Gastrocnemius medialis (tissue), 4 donors: ENCODE results near the gene PCMT1. TPM values are rescaled to one million over a fixed set of nuclear protein-coding genes. Genes with fewer than 3 reads are reported as not detected.
"Not testable (repeated sequence)": the region's sequence is repeated elsewhere in the genome, so short reads cannot be mapped to it uniquely, and the experiment has no call there.

Source experiments
- ATAC-seq, 2 donors: fragments of 150-250 bp; one replicate each; pipeline ENCODE4 v1.9.1; 2016
- DNase-seq, 2 donors: peaks; one replicate each; pipeline ENCODE4 v3.0.0-alpha.2; 2019
- H3K27ac ChIP-seq, 4 donors: fragments of 200-600 bp; sonication (generic); 1 replicate in 1 of 4; 2 replicates in 3 of 4; pipeline ENCODE4 v1.5.1; 2016 to 2018; ENCODE audit warnings: mild to moderate bottlenecking in 2 of 4, moderate library complexity in 1 of 4
- H3K27me3 ChIP-seq, 3 donors: fragments of 200-600 bp; sonication (generic) in 2 of 3; 1 replicate in 1 of 3; 2 replicates in 2 of 3; pipeline versions ENCODE4 v1.5.1 to v1.6.0; 2016 to 2019; ENCODE audit warnings: mild to moderate bottlenecking in 1 of 3, moderate library complexity in 1 of 3
- H3K36me3 ChIP-seq, 2 donors: fragments of 200-600 bp; sonication (generic) in 1 of 2; one replicate each; pipeline ENCODE4 v1.5.1; 2017 to 2018
- H3K4me1 ChIP-seq, 2 donors: fragments of 200-600 bp; sonication (generic) in 1 of 2; one replicate each; pipeline ENCODE4 v1.5.1; 2016 to 2017; ENCODE audit warnings: mild to moderate bottlenecking in 2 of 2
- H3K4me3 ChIP-seq, 4 donors: fragments of 200-600 bp; sonication (generic) in 3 of 4; 1 replicate in 1 of 4; 2 replicates in 3 of 4; pipeline ENCODE4 v1.5.1; 2016 to 2019; ENCODE audit warnings: mild to moderate bottlenecking in 2 of 4
- H3K9me3 ChIP-seq, 3 donors: fragments of 200-600 bp; sonication (generic) in 2 of 3; 1 replicate in 1 of 3; 2 replicates in 2 of 3; pipeline ENCODE4 v1.5.1; 2016 to 2019
- POLR2A ChIP-seq, 2 donors: fragments of 450-650 bp; IDR thresholded peaks; one replicate each; pipeline ENCODE4 v1.6.1; 2017; ENCODE audit warnings: antibody characterized with exemption in 2 of 2, mild to moderate bottlenecking in 2 of 2, moderate library complexity in 2 of 2
- in situ Hi-C, 4 donors: fragments of 200-750 bp; cut with MboI; loops; one replicate each; pipeline versions ENCODE4 v1.15.0 to v1.8.0; 2017; ENCODE audit warnings: low sequenced_read_pairs in 4 of 4
- intact Hi-C: fragments of 100-400 bp; cut with DNase I; formaldehyde crosslinking; loops from one replicate; pipeline ENCODE4 v1.15.1; 2023; ENCODE audit warnings: low total_unique reads
- total RNA-seq, 4 donors: library from RNA; depleted of rRNA; stranded (reverse); fragments of >200 nt; gene quantifications; one replicate each; pipeline versions ENCODE4 v1.1.0 to v1.2.3, GENCODE V29; 2016
- TF ChIP-seq, protein P1 (sequence below), 5 experiments: fragments of 450-650 bp in 3 of 5; fragments of 200-600 bp in 2 of 5; sonication (generic) in 2 of 5; IDR thresholded peaks in 4 of 5; conservative IDR thresholded peaks in 1 of 5; 1 replicate in 4 of 5; 2 replicates in 1 of 5; pipeline ENCODE4 v1.5.1; 2016 to 2019; ENCODE audit warnings: antibody characterized with exemption in 5 of 5, mild to moderate bottlenecking in 3 of 5, moderate library complexity in 3 of 5

The PCMT1 gene
- total RNA-seq, 4 donors from 2014 or later = 150 to 448 (median 353) TPM

DNA sequence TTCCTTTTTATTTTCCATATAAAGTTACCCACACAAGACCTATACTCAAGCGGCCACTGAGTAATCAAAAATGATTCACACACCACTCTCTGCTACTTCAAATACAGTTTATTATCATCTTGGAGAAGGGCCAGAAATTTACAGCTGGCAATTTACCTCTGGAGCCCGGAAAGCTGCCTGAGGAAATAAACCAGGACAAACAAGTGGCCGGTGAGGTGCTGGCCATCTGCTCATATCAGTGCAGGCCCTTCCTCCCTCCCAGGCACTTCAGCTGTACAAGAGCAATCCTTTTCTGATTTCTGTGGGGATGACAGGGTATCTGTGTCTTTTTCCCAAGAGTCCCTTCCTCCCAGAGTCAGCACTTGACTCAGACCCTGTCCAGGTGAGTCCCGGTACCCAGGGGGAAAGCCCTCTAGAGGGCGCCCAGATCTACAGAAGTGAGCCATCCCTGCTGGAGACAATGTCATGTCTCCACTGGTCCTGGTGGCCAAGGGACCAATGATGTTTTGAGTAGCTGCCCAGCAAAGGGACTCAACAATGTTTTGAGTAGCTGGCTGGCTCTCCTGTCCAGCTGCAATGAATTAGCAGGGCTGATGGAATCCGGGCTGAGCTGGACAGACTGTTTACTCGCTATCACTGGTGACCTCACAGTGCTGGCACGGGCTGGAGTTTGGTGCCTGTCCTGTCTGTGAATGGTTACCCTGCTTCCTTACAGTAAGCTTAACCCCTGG, 91.0 kb downstream of the PCMT1 start:
- peaks cover 0 to 8% of the 10 kb centered on the region in 2 donors for H3K36me3 ChIP-seq
- peak overlapping the region in 1 of 4 donors; percentile 17 for H3K27ac ChIP-seq
- intact Hi-C loops (loop anchor here (1.0 to 2.0 kb wide), 3 partner anchors 25 to 86 kb away; no protein-coding TSS in a partner anchor), in situ Hi-C loops (loop anchor here (5.0 to 25.0 kb wide), 4 partner anchors 64 to 172 kb away; partner anchors contain the start of gene RAET1G (in 2 of the 4))
- no peaks in the 10 kb centered on the region for H3K9me3 ChIP-seq
- peak; percentile 68 to 81 for DNase-seq
- ATAC-seq = peak; percentile 87 to 94
- H3K4me1 ChIP-seq = peaks cover 6 to 9% of the 10 kb centered on the region in 2 donors
- TF ChIP-seq POLR2A (IDR thresholded peaks at IDR 0.05) = no peak
- TF ChIP-seq, protein P1, sequence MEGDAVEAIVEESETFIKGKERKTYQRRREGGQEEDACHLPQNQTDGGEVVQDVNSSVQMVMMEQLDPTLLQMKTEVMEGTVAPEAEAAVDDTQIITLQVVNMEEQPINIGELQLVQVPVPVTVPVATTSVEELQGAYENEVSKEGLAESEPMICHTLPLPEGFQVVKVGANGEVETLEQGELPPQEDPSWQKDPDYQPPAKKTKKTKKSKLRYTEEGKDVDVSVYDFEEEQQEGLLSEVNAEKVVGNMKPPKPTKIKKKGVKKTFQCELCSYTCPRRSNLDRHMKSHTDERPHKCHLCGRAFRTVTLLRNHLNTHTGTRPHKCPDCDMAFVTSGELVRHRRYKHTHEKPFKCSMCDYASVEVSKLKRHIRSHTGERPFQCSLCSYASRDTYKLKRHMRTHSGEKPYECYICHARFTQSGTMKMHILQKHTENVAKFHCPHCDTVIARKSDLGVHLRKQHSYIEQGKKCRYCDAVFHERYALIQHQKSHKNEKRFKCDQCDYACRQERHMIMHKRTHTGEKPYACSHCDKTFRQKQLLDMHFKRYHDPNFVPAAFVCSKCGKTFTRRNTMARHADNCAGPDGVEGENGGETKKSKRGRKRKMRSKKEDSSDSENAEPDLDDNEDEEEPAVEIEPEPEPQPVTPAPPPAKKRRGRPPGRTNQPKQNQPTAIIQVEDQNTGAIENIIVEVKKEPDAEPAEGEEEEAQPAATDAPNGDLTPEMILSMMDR (IDR thresholded peaks at IDR 0.05 in 4 of 5, conservative IDR thresholded peaks at IDR 0.05 in 1 of 5) = peak; percentile 38 to 78 (median 68)
- no peaks in the 10 kb centered on the region for H3K27me3 ChIP-seq
- H3K4me3 ChIP-seq = no peak overlapping the region

DNA sequence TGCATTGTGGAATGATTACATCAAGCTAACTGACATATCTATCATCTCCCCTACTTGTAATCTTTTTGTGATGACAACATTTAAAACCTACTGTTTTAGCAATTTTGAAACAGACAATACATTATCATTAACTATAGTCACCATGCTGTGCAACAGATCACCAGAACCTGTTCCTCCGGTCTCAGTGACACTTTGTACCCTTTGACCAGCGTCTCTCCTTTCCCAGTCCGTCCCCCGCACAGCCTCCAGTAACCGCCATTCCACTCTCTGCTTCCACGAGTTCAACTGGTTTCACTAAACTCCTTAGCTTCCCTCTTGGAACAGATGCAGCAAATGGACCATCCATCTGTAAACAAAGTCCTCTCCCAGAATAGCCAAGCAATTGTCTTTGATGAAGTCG, 92.8 kb downstream of the PCMT1 start:
- no peaks in the 10 kb centered on the region for H3K36me3 ChIP-seq
- in situ Hi-C loops (loop anchor here (5.0 to 25.0 kb wide), 4 partner anchors 62 to 170 kb away; partner anchors contain the start of gene RAET1G (in 2 of the 4)), intact Hi-C loops (no loop called here)
- ATAC-seq (no peak), DNase-seq (no peak)
- no peak overlapping the region for H3K27ac ChIP-seq
- peaks cover 23 to 25% of the 10 kb centered on the region in 2 donors for H3K4me1 ChIP-seq
- TF ChIP-seq, protein P1 (IDR thresholded peaks at IDR 0.05 in 4 of 5, conservative IDR thresholded peaks at IDR 0.05 in 1 of 5) = no peak
- no peak for TF ChIP-seq POLR2A (IDR thresholded peaks at IDR 0.05)
- no peak overlapping the region for H3K4me3 ChIP-seq
- no peaks in the 10 kb centered on the region for H3K27me3 ChIP-seq
- H3K9me3 ChIP-seq = no peaks in the 10 kb centered on the region

DNA sequence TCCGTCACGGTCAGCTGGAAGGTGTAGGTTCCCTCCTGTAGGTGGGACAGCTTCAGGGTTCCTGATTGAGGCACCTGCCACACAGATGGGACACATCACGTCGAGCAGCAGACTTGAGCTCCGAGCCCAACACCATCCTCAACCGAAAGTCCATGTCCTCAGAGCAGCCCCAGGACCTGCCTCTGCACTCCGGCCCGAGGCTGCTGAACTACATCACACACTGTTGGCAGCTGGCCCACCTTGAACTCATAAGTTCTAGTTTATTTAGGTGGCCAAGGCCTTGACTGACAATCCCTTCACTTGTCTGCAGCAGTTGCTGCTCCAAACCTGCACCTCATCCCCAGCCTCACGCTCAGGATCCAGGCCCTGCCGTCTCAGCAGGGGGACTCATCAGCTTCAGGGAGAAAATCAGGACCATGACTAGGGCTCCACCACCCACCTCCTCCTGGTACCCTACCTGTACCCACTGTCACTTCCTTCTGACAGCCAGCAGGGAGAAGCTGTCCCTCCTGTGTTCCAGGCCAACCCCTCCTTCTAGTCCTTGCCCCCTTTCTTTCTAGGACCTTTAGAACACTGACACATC, 93.6 kb downstream of the PCMT1 start:
- H3K4me3 ChIP-seq = no peak overlapping the region
- H3K27me3 ChIP-seq = no peaks in the 10 kb centered on the region
- no peak for ATAC-seq
- no peaks in the 10 kb centered on the region for H3K9me3 ChIP-seq
- no peak overlapping the region for H3K27ac ChIP-seq
- H3K36me3 ChIP-seq = no peaks in the 10 kb centered on the region
- in situ Hi-C loops = loop anchor here (5.0 to 25.0 kb wide), 4 partner anchors 62 to 169 kb away; partner anchors contain the start of gene RAET1G (in 2 of the 4)
- peaks cover 24 to 33% of the 10 kb centered on the region in 2 donors for H3K4me1 ChIP-seq
- intact Hi-C loops = no loop called here
- no peak for TF ChIP-seq POLR2A (IDR thresholded peaks at IDR 0.05)
- TF ChIP-seq, protein P1 (IDR thresholded peaks at IDR 0.05 in 4 of 5, conservative IDR thresholded peaks at IDR 0.05 in 1 of 5) = no peak
- DNase-seq = no peak

DNA sequence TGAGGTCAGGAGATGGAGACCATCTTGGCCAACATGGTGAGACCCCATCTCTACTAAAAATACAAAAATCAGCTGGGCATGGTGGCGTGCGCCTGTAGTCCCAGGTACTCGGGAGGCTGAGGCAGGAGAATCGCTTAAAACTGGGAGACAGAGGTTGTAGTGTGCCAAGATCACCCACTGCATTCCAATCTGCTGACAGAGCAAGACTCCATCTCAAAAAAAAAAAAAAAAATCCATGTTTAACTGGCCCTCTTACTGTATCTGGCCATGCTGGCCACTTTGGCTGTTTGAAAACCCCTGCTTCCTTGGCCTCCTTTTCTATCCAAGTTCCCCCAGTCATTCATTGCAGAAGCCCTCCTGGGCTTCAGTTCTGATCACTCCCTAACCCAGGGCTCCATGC, 94.5 kb downstream of the PCMT1 start:
- peaks cover 24 to 33% of the 10 kb centered on the region in 2 donors for H3K4me1 ChIP-seq
- H3K27me3 ChIP-seq, H3K36me3 ChIP-seq, H3K27ac ChIP-seq, H3K9me3 ChIP-seq, DNase-seq, intact Hi-C loops, H3K4me3 ChIP-seq, ATAC-seq: not testable (repeated sequence)
- in situ Hi-C loops = loop anchor here (5.0 to 25.0 kb wide), 4 partner anchors 61 to 168 kb away; partner anchors contain the start of gene RAET1G (in 2 of the 4)

DNA sequence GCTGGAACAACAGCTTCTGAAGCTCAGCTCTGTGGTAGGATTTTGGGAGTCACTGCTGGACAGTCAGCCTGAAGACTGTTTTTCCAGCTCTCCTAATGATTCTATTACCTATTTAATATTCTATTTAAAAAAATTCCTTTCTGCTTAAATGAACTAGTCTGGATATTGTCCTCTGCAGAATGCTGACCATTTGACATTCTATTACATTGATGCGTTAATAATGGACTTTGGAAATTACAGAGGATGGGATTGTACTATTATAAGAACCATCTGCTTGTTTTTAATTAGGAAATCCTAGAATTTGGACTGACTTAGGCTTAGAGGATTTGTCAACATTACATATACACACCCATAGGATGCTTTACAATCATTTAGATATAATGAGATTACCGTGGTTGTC, 94.9 kb downstream of the PCMT1 start:
- in situ Hi-C loops (loop anchor here (5.0 to 25.0 kb wide), 4 partner anchors 60 to 168 kb away; partner anchors contain the start of gene RAET1G (in 2 of the 4)), intact Hi-C loops (no loop called here)
- DNase-seq = no peak
- no peaks in the 10 kb centered on the region for H3K9me3 ChIP-seq
- H3K36me3 ChIP-seq = no peaks in the 10 kb centered on the region
- H3K27me3 ChIP-seq = no peaks in the 10 kb centered on the region
- H3K4me1 ChIP-seq = peaks cover 24 to 33% of the 10 kb centered on the region in 2 donors
- no peak for ATAC-seq
- TF ChIP-seq POLR2A (IDR thresholded peaks at IDR 0.05) = no peak
- TF ChIP-seq, protein P1 (IDR thresholded peaks at IDR 0.05 in 4 of 5, conservative IDR thresholded peaks at IDR 0.05 in 1 of 5) = no peak
- H3K4me3 ChIP-seq = no peak overlapping the region
- no peak overlapping the region for H3K27ac ChIP-seq
